Hepatocyte (in vitro differentiated cells): ENCODE measurements around the gene ZNF607.

Source experiments
- CTCF ChIP-seq: fragments of 200-600 bp; sonication (generic); IDR thresholded peaks from 2 replicates; pipeline ENCODE4 v1.5.1; 2016; ENCODE audit warnings: antibody characterized with exemption, mild to moderate bottlenecking; ENCODE audit not compliant: poor library complexity
- EZH2 ChIP-seq: fragments of 200-600 bp; sonication (generic); IDR thresholded peaks from 2 replicates; pipeline ENCODE4 v1.6.1; 2016; ENCODE audit warnings: antibody characterized with exemption, mild to moderate bottlenecking, borderline replicate concordance
- EZH2phosphoT487 ChIP-seq: fragments of 200-600 bp; sonication (generic); IDR thresholded peaks from one replicate; pipeline ENCODE4 v1.6.1; 2018; ENCODE audit warnings: antibody characterized with exemption, mild to moderate bottlenecking, low read depth, moderate library complexity; ENCODE audit not compliant: unreplicated experiment, severe bottlenecking

- TF ChIP-seq EZH2 = no peak
- TF ChIP-seq CTCF = no peak
- no peak for TF ChIP-seq EZH2phosphoT487
Measured at GRCh38 chr19:37719927-37720265, 335 bp upstream of the ZNF607 start.
